ENCODE results near the gene BCKDHB.

DNA sequence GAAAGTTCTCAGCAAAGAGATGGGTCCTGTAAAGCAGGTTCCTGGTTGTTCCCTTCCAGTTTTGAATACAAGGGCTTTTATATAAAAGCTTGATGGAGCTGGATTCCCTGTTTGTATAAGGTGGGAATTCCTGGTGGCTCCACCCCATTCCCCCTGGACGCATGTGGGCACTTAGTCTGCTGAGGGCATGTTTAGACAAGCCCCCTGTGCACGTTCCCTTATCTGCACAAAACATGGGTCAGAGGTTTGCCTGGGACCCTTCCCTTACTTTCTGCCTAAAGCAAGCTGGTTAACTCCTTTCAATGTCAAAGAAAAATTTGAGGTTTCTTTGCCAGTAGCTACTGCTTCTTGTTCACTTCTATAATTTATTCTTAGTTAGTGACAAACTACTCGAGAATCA, 181.1 kb downstream of the BCKDHB start:
- TF ChIP-seq, protein P1, sequence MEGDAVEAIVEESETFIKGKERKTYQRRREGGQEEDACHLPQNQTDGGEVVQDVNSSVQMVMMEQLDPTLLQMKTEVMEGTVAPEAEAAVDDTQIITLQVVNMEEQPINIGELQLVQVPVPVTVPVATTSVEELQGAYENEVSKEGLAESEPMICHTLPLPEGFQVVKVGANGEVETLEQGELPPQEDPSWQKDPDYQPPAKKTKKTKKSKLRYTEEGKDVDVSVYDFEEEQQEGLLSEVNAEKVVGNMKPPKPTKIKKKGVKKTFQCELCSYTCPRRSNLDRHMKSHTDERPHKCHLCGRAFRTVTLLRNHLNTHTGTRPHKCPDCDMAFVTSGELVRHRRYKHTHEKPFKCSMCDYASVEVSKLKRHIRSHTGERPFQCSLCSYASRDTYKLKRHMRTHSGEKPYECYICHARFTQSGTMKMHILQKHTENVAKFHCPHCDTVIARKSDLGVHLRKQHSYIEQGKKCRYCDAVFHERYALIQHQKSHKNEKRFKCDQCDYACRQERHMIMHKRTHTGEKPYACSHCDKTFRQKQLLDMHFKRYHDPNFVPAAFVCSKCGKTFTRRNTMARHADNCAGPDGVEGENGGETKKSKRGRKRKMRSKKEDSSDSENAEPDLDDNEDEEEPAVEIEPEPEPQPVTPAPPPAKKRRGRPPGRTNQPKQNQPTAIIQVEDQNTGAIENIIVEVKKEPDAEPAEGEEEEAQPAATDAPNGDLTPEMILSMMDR (IDR thresholded peaks at IDR 0.05) = no peak
- TF ChIP-seq, protein P2, sequence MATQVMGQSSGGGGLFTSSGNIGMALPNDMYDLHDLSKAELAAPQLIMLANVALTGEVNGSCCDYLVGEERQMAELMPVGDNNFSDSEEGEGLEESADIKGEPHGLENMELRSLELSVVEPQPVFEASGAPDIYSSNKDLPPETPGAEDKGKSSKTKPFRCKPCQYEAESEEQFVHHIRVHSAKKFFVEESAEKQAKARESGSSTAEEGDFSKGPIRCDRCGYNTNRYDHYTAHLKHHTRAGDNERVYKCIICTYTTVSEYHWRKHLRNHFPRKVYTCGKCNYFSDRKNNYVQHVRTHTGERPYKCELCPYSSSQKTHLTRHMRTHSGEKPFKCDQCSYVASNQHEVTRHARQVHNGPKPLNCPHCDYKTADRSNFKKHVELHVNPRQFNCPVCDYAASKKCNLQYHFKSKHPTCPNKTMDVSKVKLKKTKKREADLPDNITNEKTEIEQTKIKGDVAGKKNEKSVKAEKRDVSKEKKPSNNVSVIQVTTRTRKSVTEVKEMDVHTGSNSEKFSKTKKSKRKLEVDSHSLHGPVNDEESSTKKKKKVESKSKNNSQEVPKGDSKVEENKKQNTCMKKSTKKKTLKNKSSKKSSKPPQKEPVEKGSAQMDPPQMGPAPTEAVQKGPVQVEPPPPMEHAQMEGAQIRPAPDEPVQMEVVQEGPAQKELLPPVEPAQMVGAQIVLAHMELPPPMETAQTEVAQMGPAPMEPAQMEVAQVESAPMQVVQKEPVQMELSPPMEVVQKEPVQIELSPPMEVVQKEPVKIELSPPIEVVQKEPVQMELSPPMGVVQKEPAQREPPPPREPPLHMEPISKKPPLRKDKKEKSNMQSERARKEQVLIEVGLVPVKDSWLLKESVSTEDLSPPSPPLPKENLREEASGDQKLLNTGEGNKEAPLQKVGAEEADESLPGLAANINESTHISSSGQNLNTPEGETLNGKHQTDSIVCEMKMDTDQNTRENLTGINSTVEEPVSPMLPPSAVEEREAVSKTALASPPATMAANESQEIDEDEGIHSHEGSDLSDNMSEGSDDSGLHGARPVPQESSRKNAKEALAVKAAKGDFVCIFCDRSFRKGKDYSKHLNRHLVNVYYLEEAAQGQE (IDR thresholded peaks at IDR 0.05; ENCODE audit: low read depth, low read length) = no peak
- TF ChIP-seq TAF1 (IDR thresholded peaks at IDR 0.05; ENCODE audit: borderline replicate concordance, low read depth, low read length) = no peak
- no peak for TF ChIP-seq POLR2AphosphoS5 (IDR thresholded peaks at IDR 0.05; ENCODE audit: low read depth, low read length)
- TF ChIP-seq, protein P3, sequence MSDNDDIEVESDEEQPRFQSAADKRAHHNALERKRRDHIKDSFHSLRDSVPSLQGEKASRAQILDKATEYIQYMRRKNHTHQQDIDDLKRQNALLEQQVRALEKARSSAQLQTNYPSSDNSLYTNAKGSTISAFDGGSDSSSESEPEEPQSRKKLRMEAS (IDR thresholded peaks at IDR 0.05; ENCODE audit: low read depth) = no peak
- TF ChIP-seq SIN3A (IDR thresholded peaks at IDR 0.05; ENCODE audit: borderline replicate concordance, low read depth, low read length) = no peak
- no peak for TF ChIP-seq GATA2 (CRISPR knock-in tag; IDR thresholded peaks at IDR 0.05)
- no peak for TF ChIP-seq RAD21 (IDR thresholded peaks at IDR 0.05; ENCODE audit: low read length)
- TF ChIP-seq SMC3 (IDR thresholded peaks at IDR 0.05; ENCODE audit: low read depth, low read length) = no peak
- TF ChIP-seq MXI1 (IDR thresholded peaks at IDR 0.05; ENCODE audit: low read depth, low read length) = no peak
- TF ChIP-seq EP300 (IDR thresholded peaks at IDR 0.05; ENCODE audit: borderline replicate concordance in 1 of 2, low read depth in 1 of 2, low read length in 1 of 2) = no peak

Data from SK-N-SH (cell line).